Fibroblast of lung (primary cell): ENCODE results near the gene ANKS1B. TPM values are rescaled to one million over a fixed set of nuclear protein-coding genes. Genes with fewer than 3 reads are reported as not detected.
"Not testable (repeated sequence)": the region's sequence is repeated elsewhere in the genome, so short reads cannot be mapped to it uniquely, and the experiment has no call there.

ENCODE experiments used
- DNase-seq, 2 donors: peaks; one replicate each; pipeline versions ENCODE4 v3.0.0 to v3.0.0-alpha.2; 2010; ENCODE audit warnings: low read depth in 2 of 2
- H2AFZ ChIP-seq: 2 replicates; pipeline ENCODE4 v1.5.1; 2012; ENCODE audit warnings: low read length, control low read depth, inconsistent platforms
- H3K27ac ChIP-seq: 2 replicates; pipeline ENCODE4 v1.5.1; 2011; ENCODE audit warnings: low read length, control low read depth; ENCODE audit not compliant: insufficient read depth
- H3K27me3 ChIP-seq: 2 replicates; pipeline ENCODE4 v1.5.1; 2011; ENCODE audit warnings: mild to moderate bottlenecking, low read length; ENCODE audit not compliant: control insufficient read depth, insufficient read depth
- H3K36me3 ChIP-seq: 2 replicates; pipeline ENCODE4 v1.5.1; 2011; ENCODE audit warnings: low read length; ENCODE audit not compliant: control insufficient read depth, insufficient read depth
- H3K4me1 ChIP-seq: 2 replicates; pipeline ENCODE4 v1.5.1; 2011; ENCODE audit warnings: low read length; ENCODE audit not compliant: control insufficient read depth, insufficient read depth; ENCODE audit errors: extremely low read depth
- H3K4me2 ChIP-seq: 2 replicates; pipeline ENCODE4 v1.5.1; 2011; ENCODE audit warnings: low read length, control low read depth; ENCODE audit not compliant: insufficient read depth; ENCODE audit errors: extremely low read depth
- H3K4me3 ChIP-seq, 4 experiments: fragments of 200-600 bp in 1 of 4; sonication (generic) in 1 of 4; replicated peaks in 1 of 4; 2 replicates each; pipeline ENCODE4 v1.5.1; 2011 to 2016; ENCODE audit warnings: low read length in 4 of 4, low read depth in 3 of 4, mild to moderate bottlenecking in 3 of 4, control low read depth in 2 of 4, inconsistent platforms in 1 of 4, mixed read lengths in 1 of 4; ENCODE audit not compliant: insufficient read depth in 1 of 4; ENCODE audit errors: control extremely low read depth in 1 of 4
- H3K79me2 ChIP-seq: 2 replicates; pipeline ENCODE4 v1.5.1; 2012; ENCODE audit warnings: mild to moderate bottlenecking, low read length, inconsistent platforms; ENCODE audit not compliant: control insufficient read depth, insufficient read depth
- H3K9ac ChIP-seq: 2 replicates; pipeline ENCODE4 v1.5.1; 2011; ENCODE audit warnings: mild to moderate bottlenecking, low read length, control low read depth; ENCODE audit not compliant: insufficient read depth
- H3K9me3 ChIP-seq: 2 replicates; pipeline ENCODE4 v1.5.1; 2012; ENCODE audit warnings: low read depth, low read length; ENCODE audit not compliant: control insufficient read depth, insufficient read depth
- H4K20me1 ChIP-seq: 2 replicates; pipeline ENCODE4 v1.5.1; 2011; ENCODE audit warnings: low read length; ENCODE audit not compliant: control insufficient read depth, insufficient read depth; ENCODE audit errors: extremely low read depth
- EZH2 ChIP-seq: IDR thresholded peaks from 2 replicates; pipeline ENCODE4 v1.5.1; 2012; ENCODE audit warnings: low read length, control low read depth, mild to moderate bottlenecking; ENCODE audit errors: missing control alignments
- polyA plus RNA-seq, 2 donors: library from polyadenylated mRNA; depleted of rRNA in 1 of 2; stranded (reverse) in 1 of 2; unstranded in 1 of 2; fragments of >200 nt; gene quantifications; 2 replicates each; pipeline ENCODE4 v1.2.1, GENCODE V29; 2011 to 2012; ENCODE audit warnings: missing spikeins in 1 of 2
- total RNA-seq: library from RNA; depleted of rRNA; stranded (reverse); fragments of >200 nt; gene quantifications from 2 replicates; pipeline ENCODE4 v1.2.1, GENCODE V29; 2014
- TF ChIP-seq, protein P1 (sequence below), 2 donors: IDR thresholded peaks in 1 of 2; conservative IDR thresholded peaks in 1 of 2; 1 replicate in 1 of 2; 2 replicates in 1 of 2; pipeline ENCODE4 v1.5.1; 2011 to 2012; ENCODE audit warnings: low read length in 2 of 2, control low read depth in 1 of 2, inconsistent platforms in 1 of 2, low read depth in 1 of 2, mild to moderate bottlenecking in 1 of 2

Gene ANKS1B
- total and polyA plus RNA-seq, 2 donors (not counting 1 experiment from before 2014, with no cell fraction given): 0.11 to 0.83 TPM

- no peak for DNase-seq
- no peak overlapping the region for H3K27ac ChIP-seq
- no peaks in the 10 kb centered on the region for H3K79me2 ChIP-seq
- H3K36me3 ChIP-seq: no peaks in the 10 kb centered on the region
- no peaks in the 10 kb centered on the region for H3K9me3 ChIP-seq
- no peaks in the 10 kb centered on the region for H3K4me1 ChIP-seq
- TF ChIP-seq EZH2: no peak
- TF ChIP-seq, protein P1, sequence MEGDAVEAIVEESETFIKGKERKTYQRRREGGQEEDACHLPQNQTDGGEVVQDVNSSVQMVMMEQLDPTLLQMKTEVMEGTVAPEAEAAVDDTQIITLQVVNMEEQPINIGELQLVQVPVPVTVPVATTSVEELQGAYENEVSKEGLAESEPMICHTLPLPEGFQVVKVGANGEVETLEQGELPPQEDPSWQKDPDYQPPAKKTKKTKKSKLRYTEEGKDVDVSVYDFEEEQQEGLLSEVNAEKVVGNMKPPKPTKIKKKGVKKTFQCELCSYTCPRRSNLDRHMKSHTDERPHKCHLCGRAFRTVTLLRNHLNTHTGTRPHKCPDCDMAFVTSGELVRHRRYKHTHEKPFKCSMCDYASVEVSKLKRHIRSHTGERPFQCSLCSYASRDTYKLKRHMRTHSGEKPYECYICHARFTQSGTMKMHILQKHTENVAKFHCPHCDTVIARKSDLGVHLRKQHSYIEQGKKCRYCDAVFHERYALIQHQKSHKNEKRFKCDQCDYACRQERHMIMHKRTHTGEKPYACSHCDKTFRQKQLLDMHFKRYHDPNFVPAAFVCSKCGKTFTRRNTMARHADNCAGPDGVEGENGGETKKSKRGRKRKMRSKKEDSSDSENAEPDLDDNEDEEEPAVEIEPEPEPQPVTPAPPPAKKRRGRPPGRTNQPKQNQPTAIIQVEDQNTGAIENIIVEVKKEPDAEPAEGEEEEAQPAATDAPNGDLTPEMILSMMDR (conservative IDR thresholded peaks at IDR 0.05 in 1 of 2, IDR thresholded peaks at IDR 0.05 in 1 of 2; ENCODE audit: low read depth in 1 of 2, low read length in 2 of 2): no peak
- no peak overlapping the region for H3K4me2 ChIP-seq
- H4K20me1 ChIP-seq: no peaks in the 10 kb centered on the region
- H3K4me3 ChIP-seq: no peak overlapping the region
- no peaks in the 10 kb centered on the region for H3K27me3 ChIP-seq
- H3K9ac ChIP-seq: no peak overlapping the region
- no peak overlapping the region for H2AFZ ChIP-seq
Measured at GRCh38 chr12:99627459-99627858, 357.3 kb downstream of the ANKS1B start.

GRCh38 chr12:99624591-99624990 lies 360.1 kb downstream of the ANKS1B start:
- not testable (repeated sequence) for H3K27ac ChIP-seq, H3K27me3 ChIP-seq, H3K36me3 ChIP-seq, H3K9ac ChIP-seq, H3K4me1 ChIP-seq, H3K4me2 ChIP-seq, H4K20me1 ChIP-seq, H2AFZ ChIP-seq, H3K79me2 ChIP-seq, H3K9me3 ChIP-seq, H3K4me3 ChIP-seq
- DNase-seq: peak in 1 of 2 donors; percentile 7

- no peak overlapping the region for H3K4me2 ChIP-seq
- H3K4me1 ChIP-seq: no peaks in the 10 kb centered on the region
- DNase-seq: no peak
- no peaks in the 10 kb centered on the region for H3K27me3 ChIP-seq
- H4K20me1 ChIP-seq: no peaks in the 10 kb centered on the region
- H3K9me3 ChIP-seq: no peaks in the 10 kb centered on the region
- H3K9ac ChIP-seq: no peak overlapping the region
- no peak overlapping the region for H3K4me3 ChIP-seq
- no peak overlapping the region for H2AFZ ChIP-seq
- H3K79me2 ChIP-seq: no peaks in the 10 kb centered on the region
- H3K36me3 ChIP-seq: no peaks in the 10 kb centered on the region
- H3K27ac ChIP-seq: no peak overlapping the region
- TF ChIP-seq, protein P1 (conservative IDR thresholded peaks at IDR 0.05 in 1 of 2, IDR thresholded peaks at IDR 0.05 in 1 of 2; ENCODE audit: low read depth in 1 of 2, low read length in 2 of 2): no peak
- no peak for TF ChIP-seq EZH2
Measured at GRCh38 chr12:99620159-99620479, 364.6 kb downstream of the ANKS1B start.
